HG02798 (cell line): ENCODE results near the gene ENTPD6.
"Not testable (repeated sequence)": the region's sequence is repeated elsewhere in the genome, so short reads cannot be mapped to it uniquely, and the experiment has no call there.

Source experiments
- ATAC-seq: cut with Tn5 transposase; IDR thresholded peaks from one replicate; pipeline ENCODE4 v1.9.1; 2021; ENCODE audit warnings: mild to moderate bottlenecking; ENCODE audit not compliant: unreplicated experiment, poor library complexity

The ENTPD6 gene

GRCh38 chr20:25238319-25239037 lies 43.0 kb downstream of the ENTPD6 start:
- ATAC-seq = no peak

- no peak for ATAC-seq
Observed at GRCh38 chr20:25239387-25240370, 44.2 kb downstream of the ENTPD6 start.

- ATAC-seq = not testable (repeated sequence)
Observed at GRCh38 chr20:25240851-25241658, 45.5 kb downstream of the ENTPD6 start.

DNA sequence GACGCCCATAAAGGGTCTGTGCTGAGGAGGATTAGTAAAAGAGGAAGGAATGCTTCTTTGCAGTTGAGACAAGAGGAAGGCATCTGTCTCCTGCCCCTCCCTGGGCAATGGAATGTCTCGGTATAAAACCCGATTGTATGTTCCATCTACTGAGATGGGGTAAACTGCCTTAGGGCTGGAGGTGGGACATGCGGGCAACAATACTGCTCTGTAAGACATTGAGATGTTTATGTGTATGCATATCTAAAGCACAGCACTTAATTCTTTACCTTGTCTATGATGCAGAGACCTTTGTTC lies 46.1 kb downstream of the ENTPD6 start:
- ATAC-seq = not testable (repeated sequence)

- ATAC-seq = no peak
Observed at GRCh38 chr20:25242231-25242630, 46.7 kb downstream of the ENTPD6 start.

DNA sequence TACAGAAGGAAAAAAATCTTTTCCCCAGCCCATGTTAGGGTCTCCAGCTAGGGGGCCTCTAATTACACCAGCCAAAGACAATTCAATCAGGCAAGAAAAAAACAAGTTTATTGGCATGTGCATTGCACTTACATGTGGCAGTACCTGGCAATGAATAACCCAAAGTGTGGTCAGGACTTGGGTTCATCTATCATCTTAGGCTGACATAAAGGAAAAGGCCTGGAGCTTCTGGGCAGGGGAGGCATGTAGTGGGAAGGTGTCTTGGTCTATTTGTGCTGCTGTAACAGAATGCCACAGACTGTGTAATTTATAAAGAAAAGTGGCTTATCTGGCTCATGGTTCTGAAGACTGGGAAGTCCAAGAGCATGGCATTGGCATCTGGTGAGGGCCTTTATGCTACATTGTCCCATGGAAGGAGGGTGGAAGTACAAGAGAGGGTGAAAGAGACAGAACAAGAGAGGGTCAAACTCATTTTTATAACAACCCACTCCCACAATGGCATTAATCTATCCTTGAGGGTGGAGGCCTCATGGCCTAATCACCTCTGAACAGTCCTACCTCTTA lies 48.0 kb downstream of the ENTPD6 start:
- ATAC-seq = no peak

DNA sequence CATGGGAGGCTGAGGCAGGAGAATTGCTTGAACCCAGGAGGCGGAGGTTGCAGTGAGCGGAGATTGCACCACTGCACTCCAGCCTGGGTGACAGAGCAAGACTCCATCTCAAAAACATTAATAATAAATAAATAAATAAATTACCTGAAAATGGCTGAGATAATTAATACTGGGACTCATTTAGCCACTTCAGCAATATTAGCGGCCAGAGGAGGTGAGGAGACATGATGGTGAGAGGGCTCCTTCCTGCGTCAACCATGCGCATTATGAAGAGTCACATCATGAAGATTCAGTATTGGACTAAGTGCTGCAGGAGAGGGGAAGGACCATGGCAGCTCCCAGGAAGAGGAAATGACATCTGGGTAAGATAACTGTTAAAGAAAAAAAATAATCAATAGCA lies 49.5 kb downstream of the ENTPD6 start:
- no peak for ATAC-seq

DNA sequence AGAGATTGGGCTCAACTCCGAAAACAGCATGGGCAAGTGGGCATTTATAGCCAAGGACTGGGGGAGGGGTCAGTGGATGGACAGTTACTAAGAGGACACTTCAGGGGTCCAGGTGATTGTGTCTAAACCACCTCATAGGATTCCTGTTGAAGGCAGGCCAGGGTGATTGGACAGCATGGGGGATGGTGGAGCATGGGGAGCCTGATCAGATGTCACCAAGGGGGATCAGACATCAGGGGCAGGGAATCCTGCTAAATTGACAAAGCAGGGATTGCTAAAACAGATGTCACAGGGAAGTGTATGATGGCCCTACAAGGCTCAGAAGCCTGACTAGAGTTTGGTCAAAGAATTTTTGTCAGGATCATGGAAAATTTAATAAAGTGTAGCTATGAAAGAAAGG lies 49.9 kb downstream of the ENTPD6 start:
- no peak for ATAC-seq

GRCh38 chr20:25246182-25246999 lies 50.9 kb downstream of the ENTPD6 start:
- peak; percentile 32 for ATAC-seq

GRCh38 chr20:25247000-25247517 lies 51.5 kb downstream of the ENTPD6 start:
- ATAC-seq = no peak

GRCh38 chr20:25247518-25247955 lies 52.0 kb downstream of the ENTPD6 start:
- peak; percentile 43 for ATAC-seq

DNA sequence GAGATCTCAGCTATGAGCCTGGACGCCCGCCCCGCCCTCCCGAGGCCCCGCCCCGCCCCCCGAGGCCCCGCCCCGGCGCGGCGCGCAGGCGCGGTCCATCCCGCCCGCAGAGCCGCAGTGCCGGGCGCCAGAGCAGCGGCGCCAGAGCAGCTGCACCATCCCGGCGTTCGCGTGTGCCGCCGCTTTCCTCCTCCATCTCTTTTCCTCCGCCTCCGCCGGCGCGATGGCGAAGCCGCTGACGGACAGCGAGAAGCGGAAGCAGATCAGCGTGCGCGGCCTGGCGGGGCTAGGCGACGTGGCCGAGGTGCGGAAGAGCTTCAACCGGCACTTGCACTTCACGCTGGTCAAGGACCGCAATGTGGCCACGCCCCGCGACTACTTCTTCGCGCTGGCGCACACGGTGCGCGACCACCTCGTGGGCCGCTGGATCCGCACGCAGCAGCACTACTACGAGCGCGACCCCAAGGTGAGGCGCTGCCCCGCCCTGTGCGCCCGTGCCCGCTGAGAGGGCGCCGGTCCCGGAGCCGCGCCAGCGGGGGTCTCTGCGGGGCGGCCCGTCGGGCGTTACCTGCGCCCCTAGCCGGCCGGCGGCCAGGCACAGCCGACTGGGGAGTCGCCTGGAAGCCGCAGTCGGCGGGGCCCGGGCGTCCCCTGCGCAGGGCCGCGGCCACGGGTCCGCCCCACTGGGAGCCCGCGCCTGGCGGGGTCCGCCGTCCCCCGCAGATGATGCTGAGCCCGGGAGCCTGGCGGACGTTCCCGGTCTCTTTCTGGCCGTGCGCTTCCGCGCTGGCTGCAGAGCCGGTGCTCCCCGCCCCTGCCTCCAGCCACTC lies 52.7 kb downstream of the ENTPD6 start, which contains the start of gene PYGB:
Gene PYGB (plus strand): TSS at position 130 of the 830 bp plus-strand sequence. CDS start 94 bp downstream, at position 224.
- ATAC-seq = peak; percentile 69

- no peak for ATAC-seq
Observed at GRCh38 chr20:25248786-25249172, 53.3 kb downstream of the ENTPD6 start.

- no peak for ATAC-seq
Observed at GRCh38 chr20:25249198-25249931, 53.9 kb downstream of the ENTPD6 start.

DNA sequence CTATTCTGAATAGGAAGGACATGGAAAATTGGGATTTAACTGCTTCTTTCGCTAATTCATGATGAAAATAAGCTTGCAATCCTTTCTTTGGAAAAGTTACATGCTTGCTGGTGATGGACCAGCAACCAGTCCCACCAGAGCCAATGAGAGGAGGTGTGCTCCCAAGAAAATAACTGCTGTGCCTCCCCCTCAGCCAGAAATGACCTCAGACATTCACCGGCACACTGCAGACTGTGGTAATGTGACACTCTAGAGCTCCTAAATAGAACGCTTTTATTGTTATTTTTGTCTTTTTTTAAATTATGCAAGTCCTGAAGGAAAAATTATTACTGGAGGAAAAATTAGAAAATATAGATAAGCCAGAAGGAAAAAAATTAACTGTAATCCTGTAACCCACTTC lies 55.0 kb downstream of the ENTPD6 start:
- no peak for ATAC-seq

DNA sequence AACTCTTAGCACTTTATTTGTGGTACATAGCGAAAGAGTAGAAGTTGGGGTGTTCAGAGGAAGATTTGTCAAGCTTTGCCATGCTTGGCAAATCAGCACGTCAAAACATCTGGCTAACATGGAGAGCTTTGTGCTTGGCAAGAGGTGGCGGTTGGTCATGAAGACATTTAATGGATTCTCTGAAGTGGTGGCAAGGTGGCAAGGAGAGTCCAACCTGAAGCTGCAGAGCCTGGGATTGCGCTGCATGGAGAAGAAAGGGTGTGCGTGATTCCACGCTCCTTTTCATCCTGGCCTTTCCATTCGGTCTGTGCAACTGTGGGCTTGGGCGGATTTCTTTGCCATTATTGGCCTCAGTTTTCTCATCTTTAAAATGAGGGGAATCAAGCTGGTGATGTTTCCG lies 55.5 kb downstream of the ENTPD6 start:
- ATAC-seq = no peak

GRCh38 chr20:25251558-25251957 lies 56.0 kb downstream of the ENTPD6 start:
- ATAC-seq = no peak

DNA sequence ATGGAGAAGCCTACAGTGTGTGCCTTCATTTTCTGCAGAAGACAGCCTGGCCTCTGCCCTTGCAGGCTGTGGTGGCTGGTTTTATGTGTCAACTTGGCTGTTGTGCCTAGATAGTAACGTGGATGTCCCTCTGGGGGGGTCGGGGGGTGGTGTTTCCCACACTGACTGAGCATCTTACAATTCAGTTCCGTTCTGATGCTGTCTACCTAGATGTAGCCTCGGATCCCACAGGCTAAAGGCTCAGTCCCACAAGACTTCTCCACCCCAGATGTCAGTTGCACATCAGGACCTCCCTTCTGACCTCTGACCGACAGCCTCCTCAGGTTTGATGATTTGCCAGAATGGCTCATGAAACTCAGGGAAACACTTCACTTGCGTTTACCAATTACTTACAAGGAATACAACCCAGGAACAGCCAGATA lies 56.7 kb downstream of the ENTPD6 start:
- ATAC-seq = no peak
